Activated T-cell treated with anti-CD3 and anti-CD28 coated beads for 1 hour (primary cell): ENCODE results near the gene ANKLE2.

Source experiments
- DNase-seq: peaks from one replicate; pipeline ENCODE4 v3.0.0-alpha.2; 2020; ENCODE audit warnings: low read depth

Gene ANKLE2

GRCh38 chr12:132687211-132688164 lies 74.1 kb downstream of the ANKLE2 start, which contains the start of the genes POLE and PXMP2:
Gene POLE, minus strand, starts transcription at chr12:132687342. Its CDS starts 27 bp downstream, at chr12:132687315.
Gene PXMP2, plus strand, starts transcription at chr12:132687587. Its CDS starts 84 bp downstream, at chr12:132687671.
- peak; percentile 94 for DNase-seq

GRCh38 chr12:132686825-132687210 lies 74.8 kb downstream of the ANKLE2 start:
- DNase-seq, result no peak

- no peak for DNase-seq
Measured at GRCh38 chr12:132685400-132685799, 76.2 kb downstream of the ANKLE2 start.

GRCh38 chr12:132677492-132677891 lies 84.1 kb downstream of the ANKLE2 start:
- no peak for DNase-seq

- DNase-seq, result no peak
Measured at GRCh38 chr12:132675757-132676432, 85.7 kb downstream of the ANKLE2 start.
